Amniotic stem cell (primary cell): Measurements from ENCODE around the gene LCA5.
"Not testable (repeated sequence)": the region's sequence is repeated elsewhere in the genome, so short reads cannot be mapped to it uniquely, and the experiment has no call there.

Experiments
- DNase-seq: peaks from one replicate; lab custom pipeline; 2025; lab: John Stamatoyannopoulos, UW

LCA5 gene

GRCh38 chr6:79467716-79468115, 69.5 kb downstream of the LCA5 start:
- DNase-seq, result no peak

GRCh38 chr6:79466207-79466834, 70.9 kb downstream of the LCA5 start:
- DNase-seq, result peak; percentile 14

GRCh38 chr6:79465381-79465780, 71.8 kb downstream of the LCA5 start:
- DNase-seq, result no peak

GRCh38 chr6:79463621-79464050, 73.6 kb downstream of the LCA5 start:
- DNase-seq, result no peak

- DNase-seq, result no peak
Observed at GRCh38 chr6:79461205-79461604, 76.0 kb downstream of the LCA5 start.

- no peak for DNase-seq
Observed at GRCh38 chr6:79455446-79455845, 81.8 kb downstream of the LCA5 start.

GRCh38 chr6:79453558-79454042, 83.6 kb downstream of the LCA5 start:
- DNase-seq, result no peak

- DNase-seq, result no peak
Observed at GRCh38 chr6:79450984-79451383, 86.2 kb downstream of the LCA5 start.

GRCh38 chr6:79446006-79446405, 91.2 kb downstream of the LCA5 start:
- DNase-seq, result no peak

GRCh38 chr6:79443876-79444275, 93.4 kb downstream of the LCA5 start:
- not testable (repeated sequence) for DNase-seq

GRCh38 chr6:79441192-79441591, 96.0 kb downstream of the LCA5 start:
- no peak for DNase-seq

- no peak for DNase-seq
Observed at GRCh38 chr6:79440598-79440997, 96.6 kb downstream of the LCA5 start.

GRCh38 chr6:79438030-79438429, 99.2 kb downstream of the LCA5 start:
- no peak for DNase-seq

- no peak for DNase-seq
Observed at GRCh38 chr6:79436241-79436640, 101.0 kb downstream of the LCA5 start.

- DNase-seq, result no peak
Observed at GRCh38 chr6:79435746-79436145, 101.5 kb downstream of the LCA5 start.
